Prostate gland (tissue), 2 donors: ENCODE measurements around the gene PTPRT. TPM values are rescaled to one million over a fixed set of nuclear protein-coding genes. Genes with fewer than 3 reads are reported as not detected.

ENCODE experiments used
- DNase-seq: peaks from one replicate; pipeline ENCODE4 v3.0.0-alpha.2; 2019; ENCODE audit warnings: low spot score
- H3K27ac ChIP-seq, 2 donors: fragments of 200-600 bp; sonication (generic); 2 replicates each; pipeline ENCODE4 v1.5.1; 2017 to 2019
- H3K27me3 ChIP-seq: fragments of 200-600 bp; sonication (generic); replicated peaks from 2 replicates; pipeline ENCODE4 v1.5.1; 2019; ENCODE audit not compliant: insufficient read depth
- H3K36me3 ChIP-seq, 2 donors: fragments of 200-600 bp; sonication (generic); 1 replicate in 1 of 2; 2 replicates in 1 of 2; pipeline versions ENCODE4 v1.5.1 to v1.8.1; 2017 to 2019
- H3K4me1 ChIP-seq: fragments of 200-600 bp; sonication (generic); replicated peaks from 2 replicates; pipeline ENCODE4 v1.5.1; 2019
- H3K4me3 ChIP-seq, 2 donors: fragments of 200-600 bp; sonication (generic); 2 replicates each; pipeline ENCODE4 v1.5.1; 2017 to 2019
- H3K9me3 ChIP-seq: fragments of 200-600 bp; sonication (generic); 2 replicates; pipeline ENCODE4 v1.5.1; 2017
- POLR2A ChIP-seq: fragments of 450-650 bp; IDR thresholded peaks from one replicate; pipeline ENCODE4 v1.6.1; 2016; ENCODE audit warnings: antibody characterized with exemption, mild to moderate bottlenecking
- POLR2AphosphoS5 ChIP-seq: sonication (generic); formaldehyde crosslinking; IDR thresholded peaks from one replicate; pipeline ENCODE4 v1.6.1; 2017; ENCODE audit warnings: antibody characterized with exemption
- WGBS: methylation state at CpG from one replicate; pipeline ENCODE4 v1.1.5; 2018; 5-methylcytosine and 5-hydroxymethylcytosine counted together
- intact Hi-C: fragments of 100-400 bp; cut with DNase I; formaldehyde crosslinking; loops from one replicate; pipeline ENCODE4 v1.14.2; 2022
- total RNA-seq, 2 donors: library from RNA; depleted of rRNA; stranded (reverse); fragments of >200 nt; gene quantifications; one replicate each; pipeline ENCODE4 v1.1.0, GENCODE V29; 2016
- TF ChIP-seq, protein P1 (sequence below), 4 experiments: fragments of 200-600 bp in 2 of 4; fragments of 450-650 bp in 2 of 4; sonication (generic) in 2 of 4; IDR thresholded peaks; 1 replicate in 3 of 4; 2 replicates in 1 of 4; pipeline ENCODE4 v1.5.1; 2016 to 2019; ENCODE audit warnings: antibody characterized with exemption in 4 of 4, mild to moderate bottlenecking in 2 of 4, moderate library complexity in 2 of 4

PTPRT gene
- total RNA-seq, 2 donors from 2014 or later, result 1.5 to 3.5 TPM

DNA sequence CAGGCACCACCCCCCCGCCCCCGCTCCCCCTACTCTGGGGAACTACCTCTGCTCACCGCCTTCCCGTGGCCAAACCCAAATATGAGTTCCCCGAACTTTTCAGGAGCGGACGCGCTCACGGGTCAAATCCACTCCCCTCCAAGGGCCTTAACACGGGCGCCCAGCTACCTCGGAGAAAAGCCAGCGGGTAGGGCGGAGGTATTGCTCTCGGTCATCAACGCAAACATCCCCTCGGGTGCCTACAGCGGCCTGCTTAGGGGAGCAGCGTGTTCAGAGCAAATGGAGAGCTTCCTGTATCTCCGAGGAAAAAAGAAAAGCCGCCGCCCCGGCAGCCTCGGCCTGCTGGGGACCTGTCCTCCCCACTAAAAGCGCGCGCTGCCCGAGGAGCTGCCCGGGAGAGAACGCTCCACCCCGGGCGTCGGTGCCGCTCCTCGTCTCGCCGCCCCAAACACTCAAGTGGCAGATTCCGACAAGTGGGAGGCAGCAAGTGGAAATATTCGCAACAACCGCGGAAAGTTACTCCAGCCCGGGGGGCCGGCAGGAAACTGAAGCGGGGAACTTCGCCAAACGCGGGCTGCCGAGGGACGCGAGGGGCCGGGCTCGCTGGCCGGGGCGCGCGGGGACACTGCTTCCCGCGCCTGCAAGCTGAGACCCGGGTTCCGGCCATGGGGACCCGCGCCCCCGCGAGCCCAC is 699 bp downstream of the PTPRT start:
- H3K4me3 ChIP-seq, result no peak overlapping the region
- no peak overlapping the region for H3K27ac ChIP-seq
- TF ChIP-seq POLR2AphosphoS5 (no peak), POLR2A (no peak)
- TF ChIP-seq, protein P1, sequence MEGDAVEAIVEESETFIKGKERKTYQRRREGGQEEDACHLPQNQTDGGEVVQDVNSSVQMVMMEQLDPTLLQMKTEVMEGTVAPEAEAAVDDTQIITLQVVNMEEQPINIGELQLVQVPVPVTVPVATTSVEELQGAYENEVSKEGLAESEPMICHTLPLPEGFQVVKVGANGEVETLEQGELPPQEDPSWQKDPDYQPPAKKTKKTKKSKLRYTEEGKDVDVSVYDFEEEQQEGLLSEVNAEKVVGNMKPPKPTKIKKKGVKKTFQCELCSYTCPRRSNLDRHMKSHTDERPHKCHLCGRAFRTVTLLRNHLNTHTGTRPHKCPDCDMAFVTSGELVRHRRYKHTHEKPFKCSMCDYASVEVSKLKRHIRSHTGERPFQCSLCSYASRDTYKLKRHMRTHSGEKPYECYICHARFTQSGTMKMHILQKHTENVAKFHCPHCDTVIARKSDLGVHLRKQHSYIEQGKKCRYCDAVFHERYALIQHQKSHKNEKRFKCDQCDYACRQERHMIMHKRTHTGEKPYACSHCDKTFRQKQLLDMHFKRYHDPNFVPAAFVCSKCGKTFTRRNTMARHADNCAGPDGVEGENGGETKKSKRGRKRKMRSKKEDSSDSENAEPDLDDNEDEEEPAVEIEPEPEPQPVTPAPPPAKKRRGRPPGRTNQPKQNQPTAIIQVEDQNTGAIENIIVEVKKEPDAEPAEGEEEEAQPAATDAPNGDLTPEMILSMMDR (IDR thresholded peaks at IDR 0.05), result no peak
- 2% methylated on average over 53 of the region's 64 CpGs for WGBS
- intact Hi-C loops, result loop anchor here (5.0 kb wide), 2 partner anchors 987 to 1452 kb away; no protein-coding TSS in a partner anchor
- no peaks in the 10 kb centered on the region for H3K36me3 ChIP-seq
- DNase-seq, result no peak
- H3K4me1 ChIP-seq, result no peaks in the 10 kb centered on the region
- peaks cover 24% of the 10 kb centered on the region for H3K27me3 ChIP-seq
- no peaks in the 10 kb centered on the region for H3K9me3 ChIP-seq

DNA sequence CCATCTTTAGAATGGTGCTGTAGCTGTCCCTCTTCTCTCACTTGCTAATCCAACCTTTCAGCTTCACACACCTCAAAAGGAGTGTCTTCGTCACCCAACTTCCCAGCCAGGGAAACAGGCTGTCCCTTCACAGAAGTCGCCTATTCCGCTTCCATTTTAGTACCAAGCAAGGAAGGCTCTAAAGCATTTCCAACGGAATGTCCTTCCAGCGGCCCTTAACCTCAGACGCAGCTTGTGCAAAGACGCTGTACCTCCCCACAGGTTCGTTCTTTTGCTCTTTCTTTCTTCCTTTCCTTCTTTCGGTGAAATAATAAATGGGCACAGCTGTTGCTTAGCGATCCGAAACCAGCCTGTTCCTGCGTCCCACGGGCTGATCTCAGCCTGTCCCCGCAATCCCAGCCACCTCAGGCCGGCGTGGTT is 1.5 kb downstream of the PTPRT start:
- Histone ChIP-seq H3K27ac (no peak overlapping the region), H3K4me1 (no peaks in the 10 kb centered on the region), H3K9me3 (no peaks in the 10 kb centered on the region), H3K36me3 (no peaks in the 10 kb centered on the region), H3K27me3 (peaks cover 24% of the 10 kb centered on the region), H3K4me3 (no peak overlapping the region)
- intact Hi-C loops, result loop anchor here (5.0 kb wide), 2 partner anchors 986 to 1451 kb away; no protein-coding TSS in a partner anchor
- no peak for DNase-seq
- WGBS, result 4% methylated on average over 16 of the region's 16 CpGs
- no peak for TF ChIP-seq POLR2A
- TF ChIP-seq POLR2AphosphoS5, result no peak
- TF ChIP-seq, protein P1 (IDR thresholded peaks at IDR 0.05), result no peak

GRCh38 chr20:43187476-43188233 is 2.1 kb downstream of the PTPRT start:
- intact Hi-C loops, result loop anchor here (5.0 kb wide), 2 partner anchors 985 to 1450 kb away; no protein-coding TSS in a partner anchor
- no peak overlapping the region for H3K4me3 ChIP-seq
- WGBS, result 9% methylated on average over 24 of the region's 24 CpGs
- H3K9me3 ChIP-seq, result no peaks in the 10 kb centered on the region
- H3K4me1 ChIP-seq, result no peaks in the 10 kb centered on the region
- no peak for TF ChIP-seq POLR2A
- TF ChIP-seq, protein P1 (IDR thresholded peaks at IDR 0.05), result peak; percentile 81 to 97 (median 91)
- no peak overlapping the region for H3K27ac ChIP-seq
- peaks cover 24% of the 10 kb centered on the region for H3K27me3 ChIP-seq
- DNase-seq, result peak; percentile 51
- no peaks in the 10 kb centered on the region for H3K36me3 ChIP-seq

DNA sequence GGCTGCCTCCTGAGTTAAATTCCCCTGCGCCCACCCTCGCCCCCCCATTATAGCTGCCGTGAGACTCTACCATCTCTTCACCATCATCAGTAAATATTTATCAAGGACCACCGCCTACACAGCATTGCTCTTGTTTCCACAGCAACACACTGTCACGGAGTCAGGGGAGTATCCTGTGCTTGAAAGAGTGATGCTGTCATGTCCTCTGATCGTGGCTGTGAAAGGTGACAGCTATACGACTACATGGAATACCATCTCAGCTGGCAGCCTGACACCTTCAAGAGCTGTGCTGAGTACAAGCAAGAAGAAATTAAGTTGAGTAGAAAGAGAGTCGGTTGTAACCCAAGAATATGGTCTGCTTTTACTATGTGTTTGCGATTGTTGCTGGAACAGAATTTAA is 3.4 kb downstream of the PTPRT start:
- H3K36me3 ChIP-seq, result no peaks in the 10 kb centered on the region
- TF ChIP-seq POLR2A (no peak), POLR2AphosphoS5 (no peak)
- TF ChIP-seq, protein P1 (IDR thresholded peaks at IDR 0.05), result no peak
- peaks cover 19% of the 10 kb centered on the region for H3K27me3 ChIP-seq
- intact Hi-C loops, result loop anchor here (5.0 kb wide), 2 partner anchors 984 to 1449 kb away; no protein-coding TSS in a partner anchor
- no peaks in the 10 kb centered on the region for H3K4me1 ChIP-seq
- H3K4me3 ChIP-seq, result no peak overlapping the region
- no peaks in the 10 kb centered on the region for H3K9me3 ChIP-seq
- H3K27ac ChIP-seq, result no peak overlapping the region
- no peak for DNase-seq
- WGBS, result 39% methylated on average over 9 of the region's 9 CpGs
